Cardiac muscle cell (in vitro differentiated cells and primary cell): ENCODE measurements around the gene MDM4. TPM values are rescaled to one million over a fixed set of nuclear protein-coding genes. Genes with fewer than 3 reads are reported as not detected.
A peak's percentile ranks its signal among the peaks of the same experiment; 100 is the strongest.

Experiments
- DNase-seq, 2 donors: peaks; one replicate each; pipeline versions ENCODE4 v3.0.0 to v3.0.0-alpha.2; 2010 to 2017; ENCODE audit warnings: low read depth in 1 of 2, low spot score in 1 of 2
- H3K27ac ChIP-seq: fragments of 200-600 bp; sonication (generic); 2 replicates; pipeline ENCODE4 v1.5.1; 2016
- H3K27me3 ChIP-seq: fragments of 200-600 bp; sonication (generic); 2 replicates; pipeline ENCODE4 v1.6.0; 2016; ENCODE audit warnings: control low read depth
- H3K36me3 ChIP-seq: fragments of 200-600 bp; sonication (generic); 2 replicates; pipeline ENCODE4 v1.5.1; 2016; ENCODE audit warnings: control low read depth
- H3K4me1 ChIP-seq: fragments of 200-600 bp; sonication (generic); 2 replicates; pipeline ENCODE4 v1.8.1; 2017; ENCODE audit warnings: low read depth, mild to moderate bottlenecking, mixed run types
- H3K4me3 ChIP-seq: fragments of 200-600 bp; sonication (generic); 2 replicates; pipeline ENCODE4 v1.5.1; 2016; ENCODE audit warnings: mild to moderate bottlenecking
- H3K9me3 ChIP-seq: fragments of 200-600 bp; sonication (generic); 2 replicates; pipeline ENCODE4 v1.5.1; 2017; ENCODE audit warnings: low read depth, mild to moderate bottlenecking, control low read depth
- polyA plus RNA-seq: library from polyadenylated mRNA; unstranded; fragments of >200 nt; fragmentation: Nextera tagmentation; extraction: Ambion mirVana; gene quantifications from 2 replicates; pipeline ENCODE4 v1.2.1, GENCODE V29; 2016
- total RNA-seq: library from RNA; depleted of rRNA; stranded (reverse); fragments of >200 nt; gene quantifications from 2 replicates; pipeline ENCODE4 v1.2.3, GENCODE V29; 2016
- TF ChIP-seq, protein P1 (sequence below): IDR thresholded peaks from 2 replicates; pipeline ENCODE4 v1.5.1; 2012; ENCODE audit warnings: low read depth, mild to moderate bottlenecking, low read length

MDM4 gene
- total and polyA plus RNA-seq, 2 experiments from 2014 or later: 30.8 to 62.0 TPM

DNA sequence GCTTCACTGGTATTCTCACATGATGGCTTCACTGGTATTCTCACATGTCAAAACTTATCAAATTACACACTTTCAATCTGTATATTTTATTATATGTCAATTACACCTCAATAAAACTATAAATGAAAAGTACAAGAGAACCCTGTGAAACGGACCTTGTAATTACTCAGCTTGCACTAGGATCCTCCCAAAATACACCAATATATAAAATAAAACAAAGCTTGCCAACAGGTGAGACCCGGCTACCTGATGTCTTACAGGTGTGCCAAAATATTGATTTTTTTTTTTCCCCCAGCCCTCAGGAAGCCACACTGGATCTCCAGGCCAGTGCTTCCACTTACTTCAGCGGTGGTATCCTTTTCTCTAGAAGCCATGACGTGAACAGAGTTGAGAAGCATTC lies 44.5 kb upstream of the MDM4 start:
- H3K27me3 ChIP-seq: no peaks in the 10 kb centered on the region
- peaks cover 40% of the 10 kb centered on the region for H3K4me1 ChIP-seq
- no peaks in the 10 kb centered on the region for H3K36me3 ChIP-seq
- TF ChIP-seq, protein P1, sequence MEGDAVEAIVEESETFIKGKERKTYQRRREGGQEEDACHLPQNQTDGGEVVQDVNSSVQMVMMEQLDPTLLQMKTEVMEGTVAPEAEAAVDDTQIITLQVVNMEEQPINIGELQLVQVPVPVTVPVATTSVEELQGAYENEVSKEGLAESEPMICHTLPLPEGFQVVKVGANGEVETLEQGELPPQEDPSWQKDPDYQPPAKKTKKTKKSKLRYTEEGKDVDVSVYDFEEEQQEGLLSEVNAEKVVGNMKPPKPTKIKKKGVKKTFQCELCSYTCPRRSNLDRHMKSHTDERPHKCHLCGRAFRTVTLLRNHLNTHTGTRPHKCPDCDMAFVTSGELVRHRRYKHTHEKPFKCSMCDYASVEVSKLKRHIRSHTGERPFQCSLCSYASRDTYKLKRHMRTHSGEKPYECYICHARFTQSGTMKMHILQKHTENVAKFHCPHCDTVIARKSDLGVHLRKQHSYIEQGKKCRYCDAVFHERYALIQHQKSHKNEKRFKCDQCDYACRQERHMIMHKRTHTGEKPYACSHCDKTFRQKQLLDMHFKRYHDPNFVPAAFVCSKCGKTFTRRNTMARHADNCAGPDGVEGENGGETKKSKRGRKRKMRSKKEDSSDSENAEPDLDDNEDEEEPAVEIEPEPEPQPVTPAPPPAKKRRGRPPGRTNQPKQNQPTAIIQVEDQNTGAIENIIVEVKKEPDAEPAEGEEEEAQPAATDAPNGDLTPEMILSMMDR: no peak
- H3K9me3 ChIP-seq: no peaks in the 10 kb centered on the region
- H3K4me3 ChIP-seq: no peak overlapping the region
- no peak overlapping the region for H3K27ac ChIP-seq
- DNase-seq: no peak

DNA sequence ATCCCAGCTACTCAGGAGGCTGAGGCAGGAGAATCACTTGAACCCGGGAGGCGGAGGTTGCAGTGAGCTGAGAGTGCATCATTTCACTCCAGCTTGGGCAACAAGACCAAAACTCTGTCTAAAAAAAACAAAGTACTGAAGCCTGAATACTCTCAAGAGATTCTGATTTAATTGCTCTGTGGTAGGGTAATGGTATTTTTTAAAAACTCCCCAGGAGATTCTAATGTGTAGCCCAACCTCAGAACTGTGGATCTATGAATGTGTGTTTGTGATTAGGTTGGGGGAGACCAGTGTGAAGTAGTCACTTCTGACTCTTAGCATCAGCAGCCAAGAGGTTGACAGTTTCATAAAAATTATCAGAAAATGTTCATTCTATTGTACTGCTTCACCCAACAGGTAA lies 43.5 kb upstream of the MDM4 start:
- H3K4me3 ChIP-seq: no peak overlapping the region
- TF ChIP-seq, protein P1: no peak
- H3K36me3 ChIP-seq: no peaks in the 10 kb centered on the region
- H3K4me1 ChIP-seq: peaks cover 31% of the 10 kb centered on the region
- no peaks in the 10 kb centered on the region for H3K27me3 ChIP-seq
- no peak for DNase-seq
- H3K27ac ChIP-seq: peak overlapping the region; percentile 76
- no peaks in the 10 kb centered on the region for H3K9me3 ChIP-seq

DNA sequence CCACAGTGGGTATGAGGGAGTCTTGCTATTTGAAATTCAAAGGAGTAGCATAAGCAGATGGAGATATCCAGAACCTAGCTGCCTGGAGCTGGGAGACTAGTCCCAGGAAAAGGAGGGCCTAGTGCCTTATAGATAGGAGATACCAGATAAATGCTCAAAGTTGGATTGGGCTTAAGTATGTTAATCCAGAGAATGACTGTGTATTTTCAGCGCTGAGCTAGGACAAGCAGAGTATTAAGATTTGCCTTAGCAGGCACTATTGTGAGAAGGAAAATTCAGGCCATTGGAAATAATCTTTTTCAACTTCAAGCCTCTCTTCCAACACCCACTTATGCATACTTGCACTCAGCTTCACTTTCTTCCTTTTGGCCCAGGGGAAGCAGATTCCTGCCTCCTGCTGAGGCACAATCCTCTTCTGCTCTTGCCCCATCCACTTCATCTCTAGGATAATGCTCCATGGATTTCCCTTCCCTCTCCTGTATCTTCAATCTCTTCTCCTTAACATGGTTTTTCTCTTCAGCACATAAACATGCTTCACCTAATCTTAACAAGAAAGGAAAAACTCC lies 42.7 kb upstream of the MDM4 start:
- TF ChIP-seq, protein P1: no peak
- peak in 1 of 2 donors; percentile 51 for DNase-seq
- Histone ChIP-seq H3K4me1 (peaks cover 31% of the 10 kb centered on the region), H3K4me3 (no peak overlapping the region), H3K9me3 (no peaks in the 10 kb centered on the region), H3K27me3 (no peaks in the 10 kb centered on the region), H3K36me3 (no peaks in the 10 kb centered on the region), H3K27ac (peak overlapping the region; percentile 76)

DNA sequence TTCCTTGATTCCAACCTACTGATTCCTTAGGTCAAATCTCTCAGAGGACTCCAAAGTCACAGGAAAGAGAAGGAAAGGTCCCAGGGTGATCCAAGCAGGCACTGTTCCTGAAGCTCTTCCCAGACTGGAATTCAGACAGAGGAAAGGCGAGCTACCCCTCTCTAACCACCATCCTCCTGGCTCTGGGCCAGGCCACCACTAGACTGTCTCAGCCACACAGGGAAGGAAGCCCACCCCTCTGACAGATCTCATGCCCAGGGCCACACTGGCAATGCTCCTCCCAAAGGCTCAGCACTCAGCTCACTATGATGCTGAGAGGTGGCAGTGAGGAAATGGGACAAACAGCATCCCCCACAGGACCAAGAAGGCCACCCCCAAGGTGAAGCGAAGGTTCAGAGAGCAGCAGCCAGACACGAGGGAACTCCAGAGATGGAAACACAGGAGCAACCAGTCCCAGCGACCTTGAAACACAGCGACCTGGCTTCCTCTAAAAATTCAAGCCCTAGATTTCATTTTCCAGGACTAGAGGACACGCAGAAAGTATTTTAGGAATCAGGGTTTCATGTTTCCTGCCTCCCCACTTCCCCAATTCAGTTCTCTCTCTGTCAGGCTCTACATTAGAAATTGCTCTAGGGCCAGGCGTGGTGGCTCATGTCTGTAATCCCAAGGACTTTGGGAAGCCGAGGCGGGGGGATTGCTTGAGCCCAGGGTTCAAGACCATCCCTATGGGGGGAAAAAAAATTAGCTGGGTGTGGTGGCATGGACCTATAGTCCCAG lies 40.4 kb upstream of the MDM4 start:
- Histone ChIP-seq H3K4me3 (no peak overlapping the region), H3K27ac (peak overlapping the region; percentile 76), H3K36me3 (no peaks in the 10 kb centered on the region), H3K27me3 (no peaks in the 10 kb centered on the region), H3K9me3 (no peaks in the 10 kb centered on the region), H3K4me1 (peaks cover 31% of the 10 kb centered on the region)
- peak in 1 of 2 donors; percentile 38 for DNase-seq
- TF ChIP-seq, protein P1: no peak

DNA sequence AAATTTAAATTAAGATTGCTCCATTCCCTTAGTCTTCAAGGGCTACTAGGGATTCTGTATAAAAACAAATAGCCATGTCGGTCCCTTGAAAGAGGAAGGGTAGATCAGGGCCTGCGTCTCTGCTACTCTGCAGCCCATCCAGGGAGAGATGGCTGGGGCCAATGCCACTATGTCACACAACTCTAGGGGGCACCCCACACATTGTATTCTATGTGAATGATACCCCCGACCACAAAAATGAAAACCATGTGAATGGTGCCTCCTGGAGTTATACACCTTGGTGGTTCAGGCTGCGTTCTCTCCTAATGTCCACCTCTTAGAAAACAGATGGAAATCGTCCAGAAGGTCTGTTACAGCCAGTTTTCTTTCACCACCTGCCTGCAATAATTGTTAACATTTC lies 39.6 kb upstream of the MDM4 start:
- TF ChIP-seq, protein P1: no peak
- Histone ChIP-seq H3K27ac (peak overlapping the region; percentile 76), H3K4me1 (peaks cover 34% of the 10 kb centered on the region), H3K4me3 (no peak overlapping the region), H3K9me3 (no peaks in the 10 kb centered on the region), H3K36me3 (no peaks in the 10 kb centered on the region), H3K27me3 (no peaks in the 10 kb centered on the region)
- DNase-seq: no peak
